Gastrocnemius medialis (tissue), 4 donors: ENCODE data around the gene CHKA.

ENCODE experiments used
- CTCF ChIP-seq, 5 experiments: fragments of 450-650 bp in 3 of 5; fragments of 200-600 bp in 2 of 5; sonication (generic) in 2 of 5; IDR thresholded peaks in 4 of 5; conservative IDR thresholded peaks in 1 of 5; 1 replicate in 4 of 5; 2 replicates in 1 of 5; pipeline ENCODE4 v1.5.1; 2016 to 2019; ENCODE audit warnings: antibody characterized with exemption in 5 of 5, mild to moderate bottlenecking in 3 of 5, moderate library complexity in 3 of 5
- POLR2A ChIP-seq, 2 donors: fragments of 450-650 bp; IDR thresholded peaks; one replicate each; pipeline ENCODE4 v1.6.1; 2017; ENCODE audit warnings: antibody characterized with exemption in 2 of 2, mild to moderate bottlenecking in 2 of 2, moderate library complexity in 2 of 2

- TF ChIP-seq CTCF (IDR thresholded peaks at IDR 0.05 in 4 of 5, conservative IDR thresholded peaks at IDR 0.05 in 1 of 5) (no peak), POLR2A (IDR thresholded peaks at IDR 0.05) (no peak)
Observed at GRCh38 chr11:68050371-68050841, 70.8 kb downstream of the CHKA start.
